Lung (tissue), 12 donors: ENCODE results near the gene AQP4. TPM values are rescaled to one million over a fixed set of nuclear protein-coding genes. Genes with fewer than 3 reads are reported as not detected.

Source experiments
- ATAC-seq: fragments of 200-7000 bp; cut with Tn5 transposase; one replicate; pipeline ENCODE4 v1.9.1; 2020; ENCODE audit warnings: moderate number of reproducible peaks; ENCODE audit not compliant: insufficient read depth, low FRiP score
- DNase-seq, 3 donors: peaks; one replicate each; pipeline ENCODE4 v3.0.0-alpha.2; 2013 to 2017
- H3K27ac ChIP-seq, 2 donors: one replicate each; pipeline ENCODE4 v1.5.1; 2013; ENCODE audit warnings: mild to moderate bottlenecking in 2 of 2, moderate library complexity in 2 of 2, control low read depth in 1 of 2, inconsistent platforms in 1 of 2, low read depth in 1 of 2, low read length in 1 of 2
- H3K27me3 ChIP-seq, 3 donors: one replicate each; pipeline ENCODE4 v1.5.1; 2013; ENCODE audit warnings: low read length in 2 of 3; ENCODE audit not compliant: control insufficient read depth in 3 of 3, insufficient read depth in 3 of 3
- H3K36me3 ChIP-seq, 4 donors: one replicate each; pipeline ENCODE4 v1.5.1; 2013; ENCODE audit warnings: low read length in 4 of 4, mild to moderate bottlenecking in 1 of 4, moderate library complexity in 1 of 4; ENCODE audit not compliant: control insufficient read depth in 4 of 4, insufficient read depth in 4 of 4
- H3K4me1 ChIP-seq, 5 donors: one replicate each; pipeline ENCODE4 v1.5.1; 2013; ENCODE audit warnings: low read length in 5 of 5, mild to moderate bottlenecking in 2 of 5, moderate library complexity in 1 of 5; ENCODE audit not compliant: control insufficient read depth in 5 of 5, insufficient read depth in 5 of 5
- H3K4me3 ChIP-seq: one replicate; pipeline ENCODE4 v1.5.1; 2013; ENCODE audit warnings: mild to moderate bottlenecking, control low read depth, moderate library complexity
- H3K9ac ChIP-seq, 2 donors: one replicate each; pipeline ENCODE4 v1.5.1; 2013; ENCODE audit warnings: low read length in 2 of 2, control low read depth in 1 of 2; ENCODE audit not compliant: insufficient read depth in 1 of 2
- H3K9me3 ChIP-seq, 4 donors: one replicate each; pipeline ENCODE4 v1.5.1; 2013; ENCODE audit warnings: low read length in 3 of 4, mild to moderate bottlenecking in 1 of 4, moderate library complexity in 1 of 4; ENCODE audit not compliant: control insufficient read depth in 4 of 4, insufficient read depth in 3 of 4
- WGBS, 2 donors: extraction: QIAGEN DNeasy Blood & Tissue Kit; methylation state at CpG; one replicate each; pipeline ENCODE4 v1.1.7; 2013; 5-methylcytosine and 5-hydroxymethylcytosine counted together
- polyA plus RNA-seq, 2 donors: library from polyadenylated mRNA; stranded (reverse); fragments of 200-250 nt; gene quantifications; one replicate each; pipeline ENCODE4 v1.2.1, GENCODE V29; 2013
- total RNA-seq, 2 donors: library from RNA; depleted of rRNA in 1 of 2; stranded (reverse); fragments of >200 nt in 1 of 2; gene quantifications; one replicate each; pipeline ENCODE4 v1.2.1, GENCODE V29; 2014 to 2021
- TF ChIP-seq, protein P1 (sequence below): IDR thresholded peaks from 2 replicates; pipeline ENCODE4 v1.5.1; 2012; ENCODE audit warnings: mild to moderate bottlenecking; ENCODE audit errors: control extremely low read depth, extremely low read depth
- donor health status: control.
- donor health status: control.
- donor health status: Bipolar disorder and iron deficiency.
- donor health status: healthy.
- donor health status: DM: yes; HTN: yes; CAD: no.

AQP4 gene
- total and polyA plus RNA-seq, 4 donors: 49.5 to 490 (median 165) TPM

DNA sequence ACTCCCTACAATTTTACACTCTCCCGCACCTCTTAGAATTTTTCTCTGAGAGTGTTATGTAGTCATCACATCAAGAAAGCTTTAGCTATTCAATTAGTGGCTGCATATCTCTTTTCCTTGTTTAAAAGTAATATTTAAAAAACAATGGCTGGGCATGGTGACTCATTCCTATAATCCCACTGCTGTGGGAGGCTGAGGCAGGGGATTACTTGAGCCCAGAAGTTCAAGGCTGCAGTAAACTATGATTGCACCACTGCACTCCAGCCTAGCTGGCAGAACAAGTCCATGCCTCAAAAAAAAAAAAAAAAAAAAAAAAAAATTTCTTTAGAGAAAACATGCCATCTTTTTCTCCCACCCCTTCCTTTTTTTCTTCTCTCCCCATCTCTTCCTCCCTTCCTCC lies 44.3 kb downstream of the AQP4 start:
- no peak for DNase-seq
- Histone ChIP-seq H3K4me1 (no peaks in the 10 kb centered on the region), H3K9ac (no peak overlapping the region), H3K4me3 (no peak overlapping the region), H3K9me3 (peaks cover 0 to 4% (median 0%) of the 10 kb centered on the region in 4 donors), H3K27ac (no peak overlapping the region), H3K27me3 (no peaks in the 10 kb centered on the region), H3K36me3 (no peaks in the 10 kb centered on the region)
- WGBS, 2 donors: 91 to 95% methylated on average over 1 of the region's 1 CpG
- no peak for ATAC-seq
- TF ChIP-seq, protein P1, sequence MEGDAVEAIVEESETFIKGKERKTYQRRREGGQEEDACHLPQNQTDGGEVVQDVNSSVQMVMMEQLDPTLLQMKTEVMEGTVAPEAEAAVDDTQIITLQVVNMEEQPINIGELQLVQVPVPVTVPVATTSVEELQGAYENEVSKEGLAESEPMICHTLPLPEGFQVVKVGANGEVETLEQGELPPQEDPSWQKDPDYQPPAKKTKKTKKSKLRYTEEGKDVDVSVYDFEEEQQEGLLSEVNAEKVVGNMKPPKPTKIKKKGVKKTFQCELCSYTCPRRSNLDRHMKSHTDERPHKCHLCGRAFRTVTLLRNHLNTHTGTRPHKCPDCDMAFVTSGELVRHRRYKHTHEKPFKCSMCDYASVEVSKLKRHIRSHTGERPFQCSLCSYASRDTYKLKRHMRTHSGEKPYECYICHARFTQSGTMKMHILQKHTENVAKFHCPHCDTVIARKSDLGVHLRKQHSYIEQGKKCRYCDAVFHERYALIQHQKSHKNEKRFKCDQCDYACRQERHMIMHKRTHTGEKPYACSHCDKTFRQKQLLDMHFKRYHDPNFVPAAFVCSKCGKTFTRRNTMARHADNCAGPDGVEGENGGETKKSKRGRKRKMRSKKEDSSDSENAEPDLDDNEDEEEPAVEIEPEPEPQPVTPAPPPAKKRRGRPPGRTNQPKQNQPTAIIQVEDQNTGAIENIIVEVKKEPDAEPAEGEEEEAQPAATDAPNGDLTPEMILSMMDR: no peak

DNA sequence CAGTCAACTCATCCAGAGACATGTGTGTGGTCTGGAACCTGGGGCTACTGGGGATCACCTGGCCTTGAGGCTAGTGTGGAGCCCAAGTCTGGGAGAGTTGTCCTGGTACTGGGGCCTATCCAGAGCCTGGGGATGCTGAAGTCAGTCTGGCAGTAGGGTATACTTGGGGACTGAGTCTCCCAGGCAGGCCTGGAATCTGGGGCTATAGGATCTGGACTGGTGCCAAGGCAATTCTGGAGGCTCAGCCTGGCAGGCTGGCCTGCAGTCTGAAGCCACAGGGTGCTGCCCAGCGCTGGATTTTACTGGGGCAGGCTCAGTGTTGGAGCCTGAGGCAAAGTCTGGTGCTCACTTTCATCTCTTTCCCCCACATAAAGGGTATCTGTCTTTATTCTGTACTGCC lies 46.5 kb downstream of the AQP4 start:
- no peak for DNase-seq
- WGBS, 2 donors: 76 to 100% methylated on average over 1 of the region's 1 CpG
- ATAC-seq: no peak

DNA sequence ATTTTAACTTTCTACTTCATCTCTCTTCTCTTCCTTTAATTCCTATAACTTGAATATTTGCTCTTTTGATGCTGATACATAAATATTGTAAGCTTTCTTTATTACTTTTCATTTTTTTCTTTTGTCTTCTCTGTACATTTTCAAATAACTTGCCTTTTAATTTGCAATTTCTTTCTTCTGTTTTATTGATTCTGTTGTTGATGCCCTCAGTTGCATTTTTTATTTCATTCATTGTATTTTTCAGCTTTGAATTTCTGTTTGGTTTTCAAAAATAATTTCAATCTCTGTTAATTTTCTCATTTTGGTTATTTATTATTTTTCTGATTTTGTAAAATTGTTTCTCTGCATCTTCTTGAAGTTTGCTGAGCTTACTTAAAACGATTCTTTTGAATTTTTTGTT lies 47.0 kb downstream of the AQP4 start:
- TF ChIP-seq, protein P1: no peak
- Histone ChIP-seq H3K9ac (no peak overlapping the region), H3K4me1 (no peaks in the 10 kb centered on the region), H3K9me3 (peaks cover 0 to 4% (median 0%) of the 10 kb centered on the region in 4 donors), H3K36me3 (no peaks in the 10 kb centered on the region), H3K27ac (no peak overlapping the region), H3K27me3 (no peaks in the 10 kb centered on the region), H3K4me3 (no peak overlapping the region)
- 75 to 79% methylated on average over 1 of the region's 1 CpG for WGBS, 2 donors
- DNase-seq (no peak), ATAC-seq (no peak)

More for the DNA sequence above, 46.5 kb downstream of the AQP4 start:
- no peak overlapping the region for H3K4me3 ChIP-seq
- no peaks in the 10 kb centered on the region for H3K4me1 ChIP-seq
- no peak overlapping the region for H3K27ac ChIP-seq
- TF ChIP-seq, protein P1: no peak
- H3K9me3 ChIP-seq: peaks cover 0 to 4% (median 0%) of the 10 kb centered on the region in 4 donors
- no peaks in the 10 kb centered on the region for H3K27me3 ChIP-seq
- H3K36me3 ChIP-seq: no peaks in the 10 kb centered on the region
- no peak overlapping the region for H3K9ac ChIP-seq

DNA sequence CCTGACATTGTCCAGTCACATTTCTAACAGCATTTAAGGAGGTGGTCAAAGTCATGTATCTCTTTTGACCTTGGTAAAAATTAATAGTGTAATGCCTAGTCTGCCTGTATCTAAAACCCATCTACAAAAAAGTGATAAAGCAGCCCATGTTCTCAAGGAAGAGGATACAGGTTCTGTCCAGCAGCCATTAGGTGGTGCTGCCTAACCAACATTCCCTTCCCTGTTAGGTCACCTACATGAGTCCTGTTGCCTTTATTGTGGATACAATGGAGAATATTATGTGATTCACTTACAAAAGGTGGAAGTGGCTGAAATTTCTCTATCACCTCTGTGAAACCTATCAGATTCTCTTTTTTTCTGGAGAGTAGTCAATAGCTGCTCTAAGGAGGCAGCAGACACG lies 52.5 kb downstream of the AQP4 start:
- TF ChIP-seq, protein P1: peak; percentile 30
- Histone ChIP-seq H3K36me3 (no peaks in the 10 kb centered on the region), H3K4me3 (no peak overlapping the region), H3K4me1 (no peaks in the 10 kb centered on the region), H3K9ac (no peak overlapping the region), H3K9me3 (no peaks in the 10 kb centered on the region), H3K27me3 (no peaks in the 10 kb centered on the region), H3K27ac (no peak overlapping the region)
- DNase-seq: peak in 2 of 3 donors; percentile 51 to 76
- 41 to 59% methylated on average over 1 of the region's 1 CpG for WGBS, 2 donors
- peak; percentile 34 for ATAC-seq
